DOHH2 (cell line): ENCODE data around the gene MAST1.
"Not testable (repeated sequence)": the region's sequence is repeated elsewhere in the genome, so short reads cannot be mapped to it uniquely, and the experiment has no call there.

Source experiments
- CTCF ChIP-seq: fragments of 200-600 bp; sonication (generic); IDR thresholded peaks from one replicate; pipeline ENCODE4 v1.5.1; 2014; ENCODE audit warnings: antibody characterized with exemption, mild to moderate bottlenecking, low read depth, low read length; ENCODE audit not compliant: poor library complexity, severe bottlenecking
- EZH2phosphoT487 ChIP-seq: fragments of 200-600 bp; sonication (generic); IDR thresholded peaks from 2 replicates; pipeline ENCODE4 v1.6.1; 2017; ENCODE audit warnings: borderline replicate concordance, mild to moderate bottlenecking, antibody characterized with exemption, low read length, moderate library complexity, mixed read lengths

- not testable (repeated sequence) for TF ChIP-seq CTCF, EZH2phosphoT487
These were observed 8.3 kb downstream of the MAST1 start for GRCh38 chr19:12846613-12847012.
